Spleen (tissue), 13 donors: ENCODE results near the gene DDIT4. TPM values are rescaled to one million over a fixed set of nuclear protein-coding genes. Genes with fewer than 3 reads are reported as not detected.
"Not testable (repeated sequence)": the region's sequence is repeated elsewhere in the genome, so short reads cannot be mapped to it uniquely, and the experiment has no call there.

Experiments used
- DNase-seq: peaks from one replicate; pipeline ENCODE4 v3.0.0-alpha.2; 2020
- H3K27ac ChIP-seq, 8 donors: fragments of 200-600 bp; sonication (generic) in 7 of 8; 1 replicate in 4 of 8; 2 replicates in 4 of 8; pipeline versions ENCODE4 v1.5.0 to v1.8.0; 2016 to 2021; ENCODE audit warnings: inconsistent platforms in 4 of 8, mild to moderate bottlenecking in 4 of 8, moderate library complexity in 1 of 8
- H3K27me3 ChIP-seq, 7 donors: fragments of 200-600 bp; sonication (generic) in 6 of 7; replicated peaks in 1 of 7; 1 replicate in 4 of 7; 2 replicates in 3 of 7; pipeline versions ENCODE4 v1.5.0 to v1.8.0; 2016 to 2021; ENCODE audit warnings: inconsistent platforms in 3 of 7, mild to moderate bottlenecking in 1 of 7
- H3K36me3 ChIP-seq, 6 donors: fragments of 200-600 bp; sonication (generic) in 5 of 6; 1 replicate in 4 of 6; 2 replicates in 2 of 6; pipeline versions ENCODE4 v1.5.0 to v1.8.0; 2016 to 2021; ENCODE audit warnings: inconsistent platforms in 2 of 6
- H3K4me1 ChIP-seq, 6 donors: fragments of 200-600 bp; sonication (generic) in 5 of 6; 1 replicate in 3 of 6; 2 replicates in 3 of 6; pipeline versions ENCODE4 v1.5.0 to v1.8.0; 2016 to 2021; ENCODE audit warnings: inconsistent platforms in 3 of 6
- H3K4me3 ChIP-seq, 8 donors: fragments of 200-600 bp; sonication (generic) in 7 of 8; 1 replicate in 4 of 8; 2 replicates in 4 of 8; pipeline versions ENCODE4 v1.5.0 to v1.8.0; 2016 to 2021; ENCODE audit warnings: inconsistent platforms in 4 of 8, mild to moderate bottlenecking in 4 of 8, moderate library complexity in 2 of 8
- H3K9me3 ChIP-seq, 8 donors: fragments of 200-600 bp; sonication (generic) in 7 of 8; 1 replicate in 4 of 8; 2 replicates in 4 of 8; pipeline versions ENCODE4 v1.5.0 to v1.8.0; 2016 to 2021; ENCODE audit warnings: inconsistent platforms in 4 of 8
- CTCF ChIP-seq, 11 experiments: fragments of 200-600 bp in 7 of 11; fragments of 450-650 bp in 4 of 11; sonication (generic) in 4 of 11; IDR thresholded peaks in 8 of 11; conservative IDR thresholded peaks in 3 of 11; 1 replicate in 7 of 11; 2 replicates in 4 of 11; pipeline versions ENCODE4 v1.4.0 to v1.8.0; 2016 to 2021; ENCODE audit warnings: antibody characterized with exemption in 11 of 11, inconsistent platforms in 4 of 11, mild to moderate bottlenecking in 1 of 11
- POLR2A ChIP-seq, 3 donors: fragments of 450-650 bp; IDR thresholded peaks; one replicate each; pipeline ENCODE4 v1.5.1; 2017; ENCODE audit warnings: antibody characterized with exemption in 3 of 3, mild to moderate bottlenecking in 1 of 3
- POLR2AphosphoS5 ChIP-seq, 3 donors: sonication (generic); formaldehyde crosslinking; IDR thresholded peaks; one replicate each; pipeline ENCODE4 v1.5.1; 2017; ENCODE audit warnings: antibody characterized with exemption in 3 of 3
- WGBS, 5 donors: extraction: QIAGEN DNeasy Blood & Tissue Kit in 3 of 5; methylation state at CpG; one replicate each; pipeline versions ENCODE4 v1.1.5 to v1.1.7; 2013 to 2018; 5-methylcytosine and 5-hydroxymethylcytosine counted together
- intact Hi-C: fragments of 100-400 bp; cut with DNase I; formaldehyde crosslinking; loops from one replicate; pipeline ENCODE4 v1.15.0; 2023; ENCODE audit warnings: low total_unique reads
- long read RNA-seq, 2 donors: transcript quantifications; one replicate each; lab custom pipeline, GENCODE V29; 2026
- polyA plus RNA-seq, 3 donors: library from polyadenylated mRNA; stranded (reverse); fragments of 200-250 nt; gene quantifications; one replicate each; pipeline ENCODE4 v1.2.1, GENCODE V29; 2013
- total RNA-seq, 7 donors: library from RNA; depleted of rRNA in 3 of 7; stranded (reverse); fragments of >200 nt in 3 of 7; fragmentation: NEBNext Ultra II Directional in 4 of 7; extraction: Animal tissue kit (Norgen Biotek cat#: 25700) in 4 of 7; gene quantifications; one replicate each; pipeline versions ENCODE4 v1.1.0 to v1.2.1, GENCODE V29; 2016 to 2021
- donor health status: healthy with polysubstance abuse.
- donor health status: DM: no; HTN: no; CAD: no; lungs with moderate emphysema.
- donor health status: DM: no; HTN: no; CAD: no.
- donor health status: Bipolar disorder and iron deficiency.
- donor health status: healthy.
- donor health status: DM: no; HTN: no; CAD: no.
- donor health status: DM: yes; HTN: yes; CAD: no.

Gene DDIT4
- total RNA-seq (100 to 1,000 TPM; 103 to 308 (median 249) TPM), polyA plus RNA-seq (100 to 1,000 TPM in 2 of 3 donors, 10 to 100 TPM in 1; 99.3 to 247 (median 209) TPM)
- long read RNA-seq, donor 1, transcript DDIT4-201 (3 exons, 1,748 nt): major isoform, 37 of 40 reads
- long read RNA-seq, donor 1, partial matches to known transcripts: 0 of 40 reads
- long read RNA-seq, donor 1, other reads (novel, unspliced or antisense): 0 of 40 reads
- long read RNA-seq, donor 2, transcript DDIT4-201 (3 exons, 1,748 nt): major isoform, 38 of 39 reads
- long read RNA-seq, donor 2, partial matches to known transcripts: 0 of 39 reads
- long read RNA-seq, donor 2, other reads (novel, unspliced or antisense): 0 of 39 reads

- peak within 1 kb of the TSS; percentile 89 to 99 (median 97) for H3K27ac ChIP-seq
- no peaks in the 10 kb centered on the region for H3K27me3 ChIP-seq
- peaks cover 6 to 29% (median 18%) of the 10 kb centered on the region in 6 donors for H3K36me3 ChIP-seq
- intact Hi-C loops: loop anchor here (10.0 kb wide), 1 partner anchor 59 kb away; the partner anchor contains the start of genes ANAPC16 and ASCC1
- no peaks in the 10 kb centered on the region for H3K9me3 ChIP-seq
- 0 to 1% (median 0%) methylated on average over 41 to 67 of the region's 67 CpGs for WGBS, 5 donors
- DNase-seq: peak; percentile 100
- TF ChIP-seq POLR2AphosphoS5 (IDR thresholded peaks at IDR 0.05) (peak; percentile 100), POLR2A (IDR thresholded peaks at IDR 0.05) (peak; percentile 100), CTCF (IDR thresholded peaks at IDR 0.05 in 8 of 11, conservative IDR thresholded peaks at IDR 0.05 in 3 of 11) (peak in 2 of 11 experiments; percentile 24 to 45)
- peak within 1 kb of the TSS; percentile 82 to 98 (median 93) for H3K4me3 ChIP-seq
- peaks cover 22 to 73% (median 46%) of the 10 kb centered on the region in 6 donors for H3K4me1 ChIP-seq
Measured at GRCh38 chr10:72273410-72274212, at the start of gene DDIT4. Gene DDIT4 (plus strand): TSS chr10:72273924. CDS start chr10:72274217, 293 bp downstream.

DNA sequence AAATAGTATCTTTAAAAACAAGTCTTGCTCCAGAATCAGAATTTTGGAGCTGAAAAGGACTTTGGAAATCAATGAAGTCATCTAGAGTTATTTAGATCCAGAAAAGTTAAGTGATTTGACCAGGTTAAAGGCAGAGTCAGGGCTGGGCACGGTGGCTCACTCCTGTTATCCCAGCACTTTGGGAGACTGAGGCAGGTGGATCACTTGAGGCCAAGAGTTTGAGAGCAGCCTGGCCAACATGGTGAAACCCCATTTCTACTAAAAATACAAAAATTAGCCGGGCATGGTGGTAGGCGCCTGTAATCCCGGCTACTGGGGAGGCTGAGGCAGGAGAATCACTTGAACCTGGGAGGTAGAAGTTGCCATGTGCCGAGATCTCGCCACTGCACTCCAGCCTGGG lies 49.5 kb upstream of the DDIT4 start:
- peak overlapping the region; percentile 54 to 99 (median 76) for H3K27ac ChIP-seq
- DNase-seq, H3K27me3 ChIP-seq, intact Hi-C loops, H3K9me3 ChIP-seq, H3K4me3 ChIP-seq: not testable (repeated sequence)
- peaks cover 52 to 100% (median 92%) of the 10 kb centered on the region in 6 donors for H3K4me1 ChIP-seq
- 88 to 92% (median 92%) methylated on average over 6 of the region's 6 CpGs for WGBS, 5 donors
- peaks cover 0 to 80% (median 40%) of the 10 kb centered on the region in 6 donors for H3K36me3 ChIP-seq

DNA sequence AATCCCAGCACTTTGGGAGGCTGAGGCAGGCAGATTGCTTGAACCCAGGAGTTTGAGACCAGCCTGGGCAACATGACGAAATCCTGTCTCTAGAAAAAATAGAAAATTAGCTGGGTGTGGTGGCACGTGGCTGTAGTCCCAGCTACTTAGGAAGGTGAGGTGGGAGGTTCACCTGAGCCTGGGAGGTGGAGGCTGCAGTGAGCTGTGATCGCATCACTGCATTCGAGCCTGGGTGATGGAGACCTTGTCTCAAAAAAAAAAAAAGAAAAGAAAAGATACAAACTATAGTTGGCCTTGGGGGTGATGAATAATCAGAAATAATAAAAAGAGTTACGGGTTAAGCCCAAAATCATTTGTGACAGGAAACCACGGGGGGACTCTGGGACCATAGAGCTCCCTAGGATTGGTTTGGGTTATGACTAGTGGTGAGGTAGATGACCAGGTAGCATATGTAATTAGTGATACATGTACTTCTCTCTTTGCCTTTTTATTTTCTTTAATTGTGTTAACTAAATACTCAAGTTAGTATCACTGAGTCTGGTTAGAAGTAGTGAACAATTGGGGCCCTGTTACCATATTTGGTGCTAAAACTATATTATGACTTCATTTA lies 47.2 kb upstream of the DDIT4 start:
- WGBS, 5 donors: 80 to 84% (median 81%) methylated on average over 6 of the region's 6 CpGs
- peaks cover 0 to 84% (median 35%) of the 10 kb centered on the region in 6 donors for H3K36me3 ChIP-seq
- peak overlapping the region in 4 of 8 donors; percentile 35 to 99 (median 88) for H3K27ac ChIP-seq
- DNase-seq: no peak
- TF ChIP-seq POLR2AphosphoS5 (IDR thresholded peaks at IDR 0.05) (no peak), CTCF (IDR thresholded peaks at IDR 0.05 in 8 of 11, conservative IDR thresholded peaks at IDR 0.05 in 3 of 11) (no peak), POLR2A (IDR thresholded peaks at IDR 0.05) (no peak)
- H3K9me3 ChIP-seq: no peaks in the 10 kb centered on the region
- no peaks in the 10 kb centered on the region for H3K27me3 ChIP-seq
- peaks cover 46 to 100% (median 84%) of the 10 kb centered on the region in 6 donors for H3K4me1 ChIP-seq
- H3K4me3 ChIP-seq: no peak overlapping the region
- intact Hi-C loops: no loop called here

- H3K9me3 ChIP-seq: no peaks in the 10 kb centered on the region
- TF ChIP-seq CTCF (IDR thresholded peaks at IDR 0.05 in 8 of 11, conservative IDR thresholded peaks at IDR 0.05 in 3 of 11) (no peak), POLR2A (IDR thresholded peaks at IDR 0.05) (no peak), POLR2AphosphoS5 (IDR thresholded peaks at IDR 0.05) (no peak)
- peaks cover 0 to 90% (median 45%) of the 10 kb centered on the region in 6 donors for H3K36me3 ChIP-seq
- peaks cover 41 to 93% (median 75%) of the 10 kb centered on the region in 6 donors for H3K4me1 ChIP-seq
- no peaks in the 10 kb centered on the region for H3K27me3 ChIP-seq
- H3K27ac ChIP-seq: peak overlapping the region in 5 of 8 donors; percentile 16 to 78 (median 45)
- WGBS, 5 donors: 68 to 89% (median 80%) methylated on average over 6 of the region's 6 CpGs
- no peak for DNase-seq
- intact Hi-C loops: no loop called here
- no peak overlapping the region for H3K4me3 ChIP-seq
Measured at GRCh38 chr10:72227826-72228225, 45.9 kb upstream of the DDIT4 start.
